ELR (cell line): ENCODE data around the gene TOB1.
"Not testable (repeated sequence)": the region's sequence is repeated elsewhere in the genome, so short reads cannot be mapped to it uniquely, and the experiment has no call there.

ENCODE experiments used
- DNase-seq: peaks from one replicate; pipeline ENCODE4 v3.0.0-alpha.2; 2015; ENCODE audit warnings: low read depth

Gene TOB1

DNA sequence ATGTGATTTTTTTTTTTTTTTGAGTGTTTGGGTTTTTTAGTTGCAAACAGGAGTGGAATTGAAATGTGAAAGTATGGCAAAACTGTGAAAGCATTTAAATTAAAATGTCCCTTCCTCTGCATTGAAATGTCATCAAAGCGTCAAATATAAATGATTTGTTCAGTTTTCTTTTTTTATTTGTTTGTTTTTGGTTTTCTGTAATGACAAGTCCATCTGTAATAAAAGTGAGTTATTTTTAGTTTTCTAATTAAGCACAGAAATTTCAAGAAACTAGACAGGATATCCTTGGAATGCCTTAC is 1.9 kb upstream of the TOB1 start:
- DNase-seq = no peak

DNA sequence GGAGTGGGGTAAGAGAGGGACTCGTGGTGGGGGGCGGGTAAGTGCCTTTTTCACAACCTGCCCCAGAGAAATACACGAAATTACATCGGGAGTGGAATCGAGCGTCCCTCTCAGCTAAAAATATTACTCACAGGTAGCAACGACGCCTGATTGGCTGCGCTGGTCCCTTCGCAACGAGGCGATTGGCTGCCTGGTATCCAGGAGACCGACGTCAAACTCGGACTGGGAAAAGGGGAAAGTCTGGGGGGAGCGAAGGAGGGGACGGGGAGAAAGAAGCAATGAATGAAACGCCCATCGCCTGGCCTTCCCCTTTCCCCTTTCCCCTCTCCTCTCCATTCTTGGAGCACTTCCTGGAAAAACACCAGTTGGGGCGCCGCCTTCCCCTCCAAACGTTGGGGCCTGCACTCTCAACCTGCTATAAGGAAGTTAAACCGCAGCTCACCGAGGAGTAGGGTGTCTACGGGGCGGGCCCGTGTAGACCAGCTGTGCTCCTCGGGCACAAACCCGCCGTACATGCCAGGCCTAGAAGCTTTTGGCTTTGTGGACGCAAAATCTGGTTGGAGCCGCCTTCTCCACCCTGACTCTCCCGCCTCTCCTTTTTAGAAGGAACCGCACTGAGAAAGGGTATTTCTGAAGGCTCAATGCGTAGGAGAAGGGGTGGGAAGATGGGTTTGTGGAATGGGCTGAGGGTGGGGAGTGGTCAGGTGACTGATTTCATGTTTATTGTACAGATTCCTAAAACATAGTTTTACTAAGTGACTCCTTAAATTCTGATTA is 1.4 kb upstream of the TOB1 start:
- DNase-seq = peak; percentile 97

DNA sequence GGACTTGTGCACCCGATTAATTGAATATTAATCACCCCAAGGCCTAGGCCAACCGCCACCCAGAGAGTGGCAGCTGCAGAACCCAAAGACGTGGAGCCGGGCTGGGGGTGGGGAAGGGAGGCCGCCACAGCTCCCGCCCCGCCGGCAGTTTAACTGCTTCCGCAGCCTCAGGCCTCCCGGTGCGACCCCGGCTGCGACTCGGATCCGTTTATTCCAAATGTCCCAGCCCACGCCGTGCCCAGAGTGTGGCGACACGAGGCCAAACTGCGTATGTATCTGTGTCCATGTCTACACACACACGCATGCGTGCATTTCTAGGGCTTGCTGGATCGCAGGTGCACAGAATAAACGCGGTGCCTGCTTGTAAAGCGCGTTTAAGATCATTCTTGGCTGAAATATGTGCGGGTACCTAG is 802 bp upstream of the TOB1 start:
- DNase-seq = peak; percentile 75

DNA sequence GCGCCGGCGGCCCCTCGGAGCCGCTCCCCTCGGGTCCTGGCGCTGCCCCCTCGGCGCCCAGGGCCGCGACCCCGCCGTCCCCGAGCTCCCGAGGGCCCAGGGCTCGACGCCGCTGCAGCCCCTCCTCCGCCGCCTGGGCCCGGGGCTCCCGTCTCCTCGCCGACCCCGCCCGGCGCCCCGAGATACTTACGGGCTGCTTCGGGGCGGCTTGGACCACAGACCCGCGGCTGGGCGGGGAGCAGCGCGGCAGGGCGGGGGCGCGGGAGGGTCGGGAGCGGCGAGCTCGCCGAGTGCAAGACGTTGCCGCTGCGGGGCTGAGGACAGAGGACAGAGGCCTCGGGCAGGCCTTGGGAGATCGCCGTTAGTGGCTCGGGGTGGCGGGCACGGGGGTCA is 290 bp downstream of the TOB1 start:
- no peak for DNase-seq

DNA sequence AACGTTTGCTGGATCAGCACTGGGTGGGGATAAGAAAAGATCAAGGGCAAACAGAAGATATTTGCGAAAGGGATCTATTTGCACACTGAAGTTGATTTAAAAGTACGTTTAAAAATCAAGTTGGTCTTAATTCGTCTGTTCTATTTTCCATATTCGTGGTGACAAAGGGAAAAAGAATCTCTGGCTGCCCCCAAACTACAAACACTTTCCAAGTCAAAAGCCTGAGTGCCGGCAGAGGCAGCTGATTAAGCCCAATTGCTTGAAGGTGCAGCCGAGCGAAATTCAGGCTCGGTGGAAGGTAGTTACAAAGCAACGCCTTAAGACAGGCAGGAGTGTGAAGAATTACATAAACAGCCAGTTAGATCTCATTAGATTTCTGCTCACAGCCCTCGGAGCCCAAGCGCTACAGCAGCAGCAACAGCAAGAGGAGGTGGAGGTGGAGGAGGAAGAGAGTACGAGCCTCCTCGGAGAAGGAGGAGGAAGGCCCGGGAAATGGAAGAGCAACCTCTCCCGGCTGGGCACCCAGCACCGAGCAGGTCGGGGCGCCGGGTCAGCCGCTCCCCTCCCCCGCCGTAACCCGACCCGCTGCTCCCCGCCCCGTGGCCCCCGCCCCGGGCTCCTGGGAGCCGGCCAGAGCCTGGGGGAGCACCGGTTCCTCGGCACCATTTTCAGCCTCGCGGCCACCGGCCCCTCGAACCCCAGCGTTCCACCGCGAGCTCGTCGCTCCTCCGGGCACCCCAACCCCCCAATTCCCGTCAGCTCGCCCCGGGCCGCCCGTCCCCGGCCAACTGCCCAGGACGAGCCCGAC is 890 bp downstream of the TOB1 start:
- DNase-seq = peak; percentile 63

DNA sequence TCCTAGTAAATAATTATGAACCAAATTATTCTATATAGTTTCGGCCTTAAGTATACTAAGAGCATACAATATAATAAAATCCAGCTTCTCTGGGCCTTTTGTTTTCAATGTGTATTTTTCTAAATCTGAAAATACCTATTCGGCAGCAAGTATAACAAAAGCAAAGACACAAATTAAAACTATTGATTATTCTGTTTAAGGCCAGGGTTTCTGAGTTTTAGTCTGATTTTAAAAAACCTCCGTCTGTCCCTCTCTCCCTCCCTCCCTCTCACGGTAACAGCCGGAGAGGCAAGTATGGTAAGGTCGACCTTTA is 1.5 kb downstream of the TOB1 start:
- DNase-seq = no peak

DNA sequence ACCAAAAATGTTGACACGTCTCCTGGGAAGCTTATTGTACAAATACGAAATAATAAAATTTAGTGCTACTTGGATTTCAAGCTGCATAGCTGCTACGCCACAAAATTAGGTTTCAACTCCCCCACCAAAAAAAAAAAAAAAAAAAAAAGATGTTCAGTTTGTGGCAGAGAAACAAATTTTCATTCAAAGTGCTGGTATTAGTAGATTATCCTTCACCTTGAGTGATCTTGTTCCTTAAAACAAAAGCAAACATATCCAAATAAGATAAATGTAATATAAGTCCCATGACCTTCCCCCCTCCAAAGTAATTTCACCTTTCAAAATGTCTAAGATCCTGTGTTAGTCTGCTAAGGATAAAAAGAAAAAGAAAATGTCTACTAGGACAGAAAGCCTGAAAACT is 2.2 kb downstream of the TOB1 start:
- peak; percentile 17 for DNase-seq

DNA sequence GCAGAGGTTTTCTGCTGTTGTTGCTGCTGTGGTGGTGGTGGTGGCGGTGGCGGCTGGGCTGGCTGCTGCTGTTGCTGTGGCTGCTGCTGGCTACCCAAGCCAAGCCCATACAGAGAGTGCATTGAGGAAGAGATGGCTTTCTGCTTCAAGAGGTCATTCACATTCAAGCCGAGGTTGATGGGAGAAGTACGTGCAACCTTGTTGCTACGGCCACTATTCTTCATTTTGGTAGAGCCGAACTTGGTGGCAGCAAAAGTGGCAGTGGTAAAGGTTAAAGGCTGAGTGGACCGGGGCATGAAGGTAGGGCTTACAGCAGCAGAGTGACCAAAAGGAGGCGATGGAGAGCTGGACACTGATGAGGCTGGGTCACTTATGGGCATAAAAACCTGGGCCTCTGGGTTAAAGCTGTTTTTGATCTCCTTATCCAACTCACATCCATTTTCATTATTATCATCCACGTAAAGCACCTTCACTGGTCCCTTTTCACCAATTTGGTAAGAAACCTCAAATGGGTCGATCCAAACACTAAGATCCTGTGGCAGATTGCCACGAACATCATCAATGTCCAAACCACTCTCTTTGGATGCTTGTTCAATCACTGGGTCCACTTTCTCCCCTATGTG is 2.8 kb downstream of the TOB1 start:
- DNase-seq = peak; percentile 66

DNA sequence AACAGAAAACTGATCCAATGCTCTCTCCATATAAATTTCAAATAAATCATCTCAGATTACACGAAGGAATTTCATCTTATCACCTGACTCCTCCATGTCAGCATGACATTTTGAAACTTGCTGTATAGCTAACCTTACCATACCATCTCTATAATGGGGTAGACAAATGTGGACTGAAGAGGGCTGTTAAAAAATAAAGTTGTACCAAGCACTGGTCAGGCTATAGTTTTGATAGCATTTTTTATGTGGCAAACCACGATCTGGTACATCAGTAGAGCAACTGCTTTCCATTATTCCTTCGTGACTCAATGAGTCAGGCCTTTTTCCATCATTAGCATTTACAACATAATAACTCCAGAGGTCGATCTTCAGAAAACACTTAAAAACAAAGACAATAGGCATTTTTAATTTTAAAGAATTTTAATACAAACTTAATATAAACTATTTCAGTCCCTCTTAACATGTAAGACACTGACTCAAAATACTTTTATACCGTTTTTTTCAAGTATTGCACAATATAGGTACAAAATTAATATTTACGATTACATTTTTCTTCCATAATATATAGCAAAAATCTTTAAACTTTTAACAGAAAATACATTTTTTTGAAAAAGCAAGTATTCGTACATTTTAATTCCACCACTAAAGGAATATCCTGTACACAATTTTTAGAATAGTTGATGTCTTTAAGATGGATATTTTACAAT is 4.2 kb downstream of the TOB1 start:
- no peak for DNase-seq

DNA sequence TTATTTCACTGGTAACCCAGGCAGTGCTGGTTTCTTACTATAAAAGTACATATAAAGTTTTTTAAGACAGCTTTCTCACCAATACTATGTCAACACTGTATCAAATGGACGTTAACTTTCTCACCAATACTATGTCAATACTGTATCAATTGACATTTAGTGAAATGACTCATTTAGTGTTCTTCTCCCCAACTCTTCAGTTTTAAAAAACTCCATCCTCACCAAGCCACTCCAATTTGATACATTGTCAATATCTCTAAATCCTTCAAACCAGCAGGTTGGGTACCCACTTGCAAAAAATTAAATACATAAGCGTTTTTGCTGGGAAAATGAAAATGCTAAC is 4.8 kb downstream of the TOB1 start:
- DNase-seq = no peak

DNA sequence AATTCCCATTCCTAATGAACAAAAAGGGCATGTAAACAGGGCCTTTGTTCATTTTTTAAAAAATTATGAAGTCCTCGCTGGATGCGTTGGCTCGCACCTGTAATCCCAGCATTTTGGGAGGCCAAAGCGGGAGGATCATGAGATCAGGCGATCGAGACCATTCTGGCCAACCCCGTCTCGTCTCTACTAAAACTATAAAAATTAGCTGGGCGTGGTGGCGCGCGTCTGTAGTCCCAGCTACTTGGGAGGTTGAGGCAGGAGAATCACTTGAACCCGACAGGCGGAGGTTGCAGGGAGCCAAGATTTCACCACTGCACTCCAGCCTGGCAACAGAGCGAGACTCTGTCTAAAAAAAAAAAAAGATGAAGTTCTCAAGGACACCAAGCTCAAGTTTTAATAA is 6.4 kb downstream of the TOB1 start:
- not testable (repeated sequence) for DNase-seq

DNA sequence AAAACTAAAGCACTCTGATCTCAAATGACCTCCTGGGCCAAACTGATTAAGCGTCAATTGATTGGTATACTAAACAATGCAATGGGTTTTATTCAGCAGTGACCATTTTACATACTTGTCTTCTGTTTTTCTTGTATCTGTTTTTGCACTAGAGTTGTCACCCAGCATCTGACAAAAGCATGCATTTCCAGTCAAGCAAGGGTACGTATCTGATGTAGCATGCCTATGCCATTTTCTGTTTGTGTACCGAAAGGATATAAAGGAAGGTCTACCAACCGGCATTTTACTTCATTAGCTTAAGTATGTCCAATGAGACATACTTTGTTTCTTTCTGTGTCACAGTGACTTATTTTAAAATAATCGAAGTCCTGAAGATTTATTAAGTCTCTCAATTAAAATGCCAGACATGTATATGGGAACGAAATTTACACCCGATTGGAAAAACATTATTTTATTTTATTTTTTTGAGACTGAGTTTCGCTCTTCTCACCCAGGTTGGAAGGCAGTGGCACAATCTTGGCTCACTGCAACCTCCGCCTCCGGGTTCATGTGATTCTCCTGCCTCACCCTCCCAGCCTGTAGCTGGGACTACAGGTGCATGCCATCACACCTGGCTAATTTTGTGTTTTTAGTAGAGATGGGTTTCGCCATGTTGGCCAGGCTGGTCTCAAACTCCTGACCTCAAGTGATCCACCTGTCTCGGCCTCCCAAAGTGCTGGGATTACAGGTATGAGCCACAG is 7.5 kb downstream of the TOB1 start:
- no peak for DNase-seq

DNA sequence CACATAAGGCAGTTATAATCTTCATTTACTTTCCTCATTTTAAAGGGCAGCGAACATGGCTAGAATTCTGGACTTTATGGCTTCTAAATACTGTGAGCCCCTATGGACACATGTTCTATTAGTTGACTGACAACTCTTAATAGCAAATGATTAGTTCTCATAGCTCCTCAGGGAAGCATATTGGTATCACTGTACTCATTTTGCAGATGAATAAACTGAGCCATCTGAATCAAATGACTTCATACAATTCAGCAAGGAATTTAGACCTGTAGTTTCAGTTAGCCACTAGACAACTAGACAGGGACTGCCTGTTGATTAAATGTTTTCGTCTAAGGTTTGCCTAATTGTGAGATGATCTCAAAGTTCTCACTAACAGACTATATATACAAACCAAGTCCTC is 9.7 kb downstream of the TOB1 start:
- no peak for DNase-seq

DNA sequence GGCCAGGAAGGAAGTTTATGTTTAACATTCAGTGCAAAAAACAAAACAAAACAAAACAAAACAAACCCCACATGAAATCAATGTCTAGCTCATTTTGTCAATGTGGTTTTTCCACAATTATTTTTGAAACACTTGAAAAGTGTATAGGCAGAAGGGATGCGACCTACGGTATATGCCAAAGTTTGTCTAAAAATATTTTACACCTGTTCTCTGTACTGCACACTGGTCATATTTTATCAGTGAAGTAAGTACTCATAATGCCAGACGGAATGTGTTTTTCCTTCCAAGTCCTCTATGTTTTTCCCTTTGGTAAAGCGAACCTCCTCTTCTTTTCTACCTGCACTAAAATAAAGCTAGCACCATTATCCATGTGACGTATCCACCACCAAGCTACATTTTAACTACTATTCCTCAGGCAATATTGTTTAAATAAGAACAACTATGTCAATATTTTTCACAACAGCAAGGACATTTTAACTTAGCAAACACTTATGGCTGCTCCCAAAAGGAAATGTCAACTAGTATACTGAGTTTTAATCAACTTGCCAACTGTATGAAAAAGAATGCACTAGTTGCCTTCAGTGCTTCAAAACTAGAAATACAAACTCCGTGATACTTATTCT is 10.3 kb downstream of the TOB1 start:
- no peak for DNase-seq

DNA sequence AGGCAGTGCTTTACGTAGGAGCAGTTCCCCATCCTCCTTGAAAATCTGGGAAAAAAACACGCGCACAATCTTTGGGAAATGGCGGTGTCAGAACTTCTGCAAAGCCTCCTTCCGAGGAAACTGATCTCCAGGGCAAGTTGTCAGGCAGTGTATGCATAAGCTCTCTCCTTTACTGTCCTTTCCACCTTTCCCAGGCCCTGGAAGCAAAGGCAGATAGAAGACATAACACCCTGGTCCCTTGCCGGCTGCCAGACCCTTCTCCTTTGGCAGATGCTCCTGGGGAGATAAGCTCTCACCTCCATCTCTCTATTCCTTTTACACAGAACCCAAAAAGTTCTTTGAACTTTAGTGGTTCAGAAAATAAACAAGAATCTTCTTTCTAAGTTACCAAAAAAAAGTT is 12.4 kb downstream of the TOB1 start:
- DNase-seq = no peak

DNA sequence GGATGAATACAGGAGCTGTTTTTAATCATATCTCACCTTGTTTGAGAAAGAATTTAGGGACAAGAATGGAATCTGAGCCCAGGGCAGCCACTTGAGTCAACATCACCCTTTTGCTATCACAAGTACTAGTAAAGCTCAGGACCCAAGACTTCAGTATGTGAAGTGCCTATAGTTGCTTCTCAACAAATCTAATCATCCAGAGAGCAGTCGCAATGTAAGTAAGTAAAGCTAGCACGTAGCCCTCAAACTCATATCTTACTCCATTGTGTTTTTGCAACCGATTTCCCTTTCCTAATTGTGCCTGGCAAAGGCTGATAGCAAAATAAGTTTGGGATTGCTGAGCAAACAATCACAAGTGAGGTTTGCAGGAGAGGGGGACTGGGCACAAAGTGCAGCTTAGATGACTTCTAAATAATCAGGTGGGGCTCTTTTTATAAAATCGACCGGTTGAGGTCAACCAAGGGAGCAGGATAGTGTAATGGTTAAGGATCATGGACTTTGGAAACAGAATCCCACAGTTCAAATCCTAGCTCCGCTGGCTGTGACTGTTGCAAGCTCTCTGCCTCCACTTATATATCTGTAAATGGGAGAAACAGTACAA is 13.0 kb downstream of the TOB1 start:
- no peak for DNase-seq

DNA sequence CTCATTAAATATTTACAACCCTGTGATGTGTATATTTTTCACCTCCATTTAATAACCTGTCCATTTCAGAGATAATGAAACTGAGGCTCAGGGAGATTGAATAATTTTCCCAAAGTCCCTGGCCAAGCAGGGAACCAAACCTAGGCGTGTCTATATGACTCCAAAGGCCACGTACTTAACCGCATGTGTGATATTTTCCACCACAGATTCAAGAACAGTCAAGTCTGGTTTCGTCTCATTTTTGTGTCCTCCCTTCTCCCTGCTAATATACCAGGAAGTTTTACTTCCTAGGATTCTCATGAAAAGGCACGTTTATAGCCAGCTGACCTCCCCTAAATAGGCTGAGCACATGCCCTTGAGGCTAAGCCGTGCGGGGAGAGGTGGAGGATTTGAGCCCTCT is 15.5 kb downstream of the TOB1 start:
- DNase-seq = no peak

DNA sequence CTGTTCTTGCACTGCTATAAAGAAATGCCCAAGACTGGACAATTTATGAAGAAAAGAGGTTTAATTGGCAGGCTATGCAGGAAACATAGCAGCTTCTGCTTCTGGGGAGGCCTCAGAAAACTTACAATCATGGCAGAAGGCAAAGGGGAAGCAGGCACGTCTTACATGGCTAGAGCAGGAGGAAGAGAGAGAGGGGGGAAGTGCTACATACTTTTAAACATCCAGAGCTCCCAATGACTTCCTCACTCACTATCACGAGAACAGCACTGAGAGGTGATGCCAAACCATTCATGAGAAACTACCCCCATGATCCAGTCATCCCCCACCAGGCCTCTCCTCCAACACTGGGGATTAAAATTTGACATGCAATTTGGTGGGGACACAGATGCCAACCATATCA is 17.4 kb downstream of the TOB1 start:
- no peak for DNase-seq

DNA sequence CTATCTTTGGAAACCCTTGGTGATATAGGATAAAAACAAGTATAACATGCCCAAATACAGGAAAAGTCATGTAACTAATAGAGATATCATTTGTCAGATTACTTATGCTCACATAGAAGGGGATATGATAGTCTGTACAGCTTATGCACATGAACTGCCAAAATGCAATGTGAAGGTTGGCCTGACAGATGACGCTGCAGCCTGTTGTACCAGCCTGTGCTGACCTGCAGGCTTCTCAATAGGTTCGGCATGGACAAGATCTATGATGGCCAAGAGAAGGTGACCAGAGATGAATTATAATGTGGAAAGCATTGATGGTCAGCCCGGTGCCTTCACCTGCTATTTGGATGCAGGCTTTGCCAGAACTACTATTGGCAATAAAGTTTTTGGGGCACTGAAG is 18.1 kb downstream of the TOB1 start:
- DNase-seq = no peak

DNA sequence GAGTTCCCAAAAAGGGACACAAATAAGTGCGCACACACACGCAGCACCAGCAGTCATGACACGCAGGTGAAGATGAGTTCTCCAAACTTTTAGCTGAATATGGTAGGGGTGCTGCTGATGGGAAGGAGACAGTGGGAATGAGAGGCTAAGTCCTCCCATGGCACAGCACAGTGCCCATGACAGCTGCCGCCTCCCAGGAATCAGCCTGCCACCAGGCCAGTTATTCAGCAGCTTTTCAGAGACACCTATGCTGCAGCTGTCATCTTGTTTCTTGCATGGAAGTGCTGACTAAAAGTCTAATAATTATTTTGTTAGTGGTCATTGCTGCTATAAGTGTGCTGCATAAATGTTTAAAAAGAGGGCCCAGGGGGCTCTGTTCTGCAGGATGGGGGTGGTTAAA is 18.6 kb downstream of the TOB1 start:
- DNase-seq = no peak
